Endothelial cell (in vitro differentiated cells): ENCODE measurements around the gene KCNMA1. TPM values are rescaled to one million over a fixed set of nuclear protein-coding genes. Genes with fewer than 3 reads are reported as not detected.

Experiments
- DNase-seq: peaks from one replicate; pipeline ENCODE4 v3.0.0; 2021; ENCODE audit warnings: low spot score
- H3K27ac Mint-ChIP-seq: one replicate; pipeline ENCODE4 v1.8.0; 2021; ENCODE audit warnings: mixed read lengths, inconsistent platforms; ENCODE audit not compliant: unreplicated experiment
- H3K27me3 Mint-ChIP-seq: one replicate; pipeline ENCODE4 v1.8.0; 2021; ENCODE audit warnings: mild to moderate bottlenecking, moderate library complexity, mixed read lengths, inconsistent platforms; ENCODE audit not compliant: unreplicated experiment
- H3K36me3 Mint-ChIP-seq: one replicate; pipeline ENCODE4 v1.8.0; 2021; ENCODE audit warnings: mild to moderate bottlenecking, low read depth, mixed read lengths, inconsistent platforms; ENCODE audit not compliant: unreplicated experiment
- H3K4me1 Mint-ChIP-seq: one replicate; pipeline ENCODE4 v1.8.0; 2021; ENCODE audit warnings: mild to moderate bottlenecking, mixed read lengths, inconsistent platforms; ENCODE audit not compliant: unreplicated experiment
- H3K4me3 Mint-ChIP-seq: one replicate; pipeline ENCODE4 v1.8.0; 2021; ENCODE audit warnings: mild to moderate bottlenecking, mixed read lengths, inconsistent platforms; ENCODE audit not compliant: unreplicated experiment
- H3K9me3 Mint-ChIP-seq: one replicate; pipeline ENCODE4 v1.8.0; 2021; ENCODE audit warnings: mixed read lengths, inconsistent platforms; ENCODE audit not compliant: unreplicated experiment
- CTCF ChIP-seq: fragments of 200-600 bp; sonication (generic); IDR thresholded peaks from one replicate; pipeline ENCODE4 v1.5.0; 2021; ENCODE audit warnings: antibody characterized with exemption; ENCODE audit not compliant: unreplicated experiment
- total RNA-seq: library from RNA; stranded (reverse); fragmentation: NEBNext Ultra II Directional; extraction: Animal tissue kit (Norgen Biotek cat#: 25700); gene quantifications from one replicate; pipeline ENCODE4 v1.2.1, GENCODE V29; 2021; ENCODE audit not compliant: unreplicated experiment

The KCNMA1 gene
- total RNA-seq, 1 donor from 2014 or later, result 5.1 TPM

- no peak for TF ChIP-seq CTCF
- H3K27ac Mint-ChIP-seq, result no peak overlapping the region
Observed at GRCh38 chr10:77079592-77080300, 557.9 kb downstream of the KCNMA1 start.

DNA sequence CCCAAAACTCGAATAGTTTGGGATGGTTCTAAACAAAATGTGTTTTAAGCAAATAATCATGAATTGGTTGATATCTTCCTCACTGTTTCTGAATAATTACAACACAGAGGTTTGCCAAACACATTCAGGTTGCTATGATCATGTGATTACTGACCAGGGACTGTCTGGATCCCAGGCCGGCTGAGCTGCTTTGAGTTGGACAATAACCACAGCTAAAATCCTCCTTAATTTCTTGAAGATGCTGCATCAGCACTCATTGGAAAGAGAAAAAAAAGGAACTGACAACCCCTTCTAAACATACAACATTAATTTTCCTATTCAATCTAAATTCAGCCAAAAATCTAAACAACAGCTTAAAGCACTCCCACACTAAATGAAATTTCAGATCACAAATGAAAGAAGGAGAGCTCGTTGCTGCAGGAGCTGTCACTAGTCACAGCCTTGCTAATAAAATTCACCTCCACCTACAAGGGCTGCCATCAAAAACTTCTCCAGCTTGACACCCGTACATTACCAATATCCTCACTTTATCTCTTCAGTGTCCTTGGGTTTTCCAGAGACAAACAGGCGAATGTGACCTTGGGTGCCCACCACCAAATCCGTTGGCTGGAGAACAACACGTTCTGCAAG is 560.2 kb downstream of the KCNMA1 start:
- Mint-ChIP-seq H3K27me3 (peaks cover 2% of the 10 kb centered on the region), H3K4me1 (peaks cover 23% of the 10 kb centered on the region), H3K4me3 (no peak overlapping the region), H3K27ac (no peak overlapping the region), H3K36me3 (no peaks in the 10 kb centered on the region), H3K9me3 (no peaks in the 10 kb centered on the region)
- no peak for TF ChIP-seq CTCF
- DNase-seq, result no peak

More at GRCh38 chr10:77079592-77080300, 557.9 kb downstream of the KCNMA1 start:
- Mint-ChIP-seq H3K4me3 (no peak overlapping the region), H3K9me3 (no peaks in the 10 kb centered on the region), H3K36me3 (no peaks in the 10 kb centered on the region), H3K27me3 (peaks cover 4% of the 10 kb centered on the region), H3K4me1 (peaks cover 30% of the 10 kb centered on the region)
- no peak for DNase-seq

DNA sequence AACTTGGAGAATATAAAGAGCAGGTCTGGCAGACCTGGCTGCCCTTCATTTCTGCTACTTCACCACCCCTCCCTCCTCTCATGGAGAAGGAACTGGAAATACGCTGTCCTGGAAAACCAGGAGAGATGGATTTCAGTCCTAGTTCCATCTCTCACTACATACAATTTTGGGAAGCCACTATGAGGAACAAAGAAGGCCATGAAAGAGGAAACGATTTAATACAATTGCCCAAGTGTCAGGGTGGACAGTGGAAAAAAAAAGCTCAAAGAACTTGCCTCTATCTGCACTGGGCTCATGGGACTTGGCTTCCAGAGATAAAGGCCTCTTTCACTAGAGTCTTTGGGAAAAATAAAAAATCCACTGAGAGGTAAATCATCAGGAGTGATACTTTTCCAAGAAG is 561.7 kb downstream of the KCNMA1 start:
- Mint-ChIP-seq H3K36me3 (no peaks in the 10 kb centered on the region), H3K4me3 (no peak overlapping the region), H3K27me3 (no peaks in the 10 kb centered on the region), H3K4me1 (peaks cover 14% of the 10 kb centered on the region), H3K27ac (no peak overlapping the region), H3K9me3 (no peaks in the 10 kb centered on the region)
- no peak for TF ChIP-seq CTCF
- DNase-seq, result no peak

GRCh38 chr10:77074104-77074624 is 563.4 kb downstream of the KCNMA1 start:
- no peaks in the 10 kb centered on the region for H3K36me3 Mint-ChIP-seq
- no peak for DNase-seq
- no peak for TF ChIP-seq CTCF
- peaks cover 11% of the 10 kb centered on the region for H3K4me1 Mint-ChIP-seq
- H3K27ac Mint-ChIP-seq, result no peak overlapping the region
- no peaks in the 10 kb centered on the region for H3K27me3 Mint-ChIP-seq
- no peaks in the 10 kb centered on the region for H3K9me3 Mint-ChIP-seq
- no peak overlapping the region for H3K4me3 Mint-ChIP-seq

DNA sequence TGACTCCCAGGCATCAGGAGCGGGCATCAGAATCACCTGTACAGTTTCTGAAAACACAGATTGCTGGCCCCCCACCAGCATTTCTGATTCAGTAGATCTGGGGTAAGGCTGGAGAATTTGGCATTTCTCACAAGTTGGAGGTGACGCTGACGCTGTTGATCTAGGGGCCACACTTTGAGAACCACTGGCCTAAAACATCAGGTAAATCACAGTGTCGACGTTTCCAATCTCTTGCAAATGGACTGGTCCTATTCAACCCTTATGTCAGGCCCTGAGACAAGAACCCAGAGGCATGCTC is 564.0 kb downstream of the KCNMA1 start:
- Mint-ChIP-seq H3K4me3 (no peak overlapping the region), H3K27me3 (peaks cover 1% of the 10 kb centered on the region), H3K4me1 (peaks cover 11% of the 10 kb centered on the region), H3K9me3 (no peaks in the 10 kb centered on the region), H3K27ac (no peak overlapping the region), H3K36me3 (no peaks in the 10 kb centered on the region)
- no peak for DNase-seq
- no peak for TF ChIP-seq CTCF
